HG03066 (cell line): Measurements from ENCODE around the gene HELQ.
"Not testable (repeated sequence)": the region's sequence is repeated elsewhere in the genome, so short reads cannot be mapped to it uniquely, and the experiment has no call there.

Source experiments
- ATAC-seq: cut with Tn5 transposase; IDR thresholded peaks from one replicate; pipeline ENCODE4 v1.9.1; 2021; ENCODE audit warnings: low read depth; ENCODE audit not compliant: unreplicated experiment

Gene HELQ

DNA sequence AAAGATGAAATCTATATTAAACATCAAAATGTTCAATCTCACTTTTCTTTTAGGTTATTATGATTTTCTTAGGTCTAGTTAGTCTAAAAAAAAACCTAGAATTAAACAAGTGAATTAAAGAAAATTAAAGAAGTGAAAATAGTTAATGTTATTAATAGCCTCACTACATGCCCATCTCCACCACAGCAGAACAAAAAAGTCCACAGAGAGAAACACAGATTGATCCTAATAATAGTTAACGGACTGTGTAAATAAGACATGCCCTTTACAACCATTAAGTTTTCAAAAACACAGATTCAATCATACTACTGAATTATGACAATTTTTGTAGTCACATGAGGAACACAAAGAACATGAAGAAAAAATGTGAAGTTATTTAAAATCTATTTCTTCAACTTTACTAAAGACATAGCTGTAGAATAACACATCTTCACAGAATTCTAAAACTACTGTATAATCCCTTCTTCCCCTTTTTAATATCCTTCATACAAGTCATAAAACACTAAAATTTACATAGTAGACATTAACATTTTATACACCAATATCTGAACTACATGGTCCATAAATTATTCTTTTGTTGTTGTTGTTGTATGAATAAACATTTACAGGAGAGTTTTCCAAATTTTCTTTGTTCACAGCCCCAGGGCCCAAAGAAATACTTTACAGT, 15.3 kb downstream of the HELQ start:
- ATAC-seq = no peak

DNA sequence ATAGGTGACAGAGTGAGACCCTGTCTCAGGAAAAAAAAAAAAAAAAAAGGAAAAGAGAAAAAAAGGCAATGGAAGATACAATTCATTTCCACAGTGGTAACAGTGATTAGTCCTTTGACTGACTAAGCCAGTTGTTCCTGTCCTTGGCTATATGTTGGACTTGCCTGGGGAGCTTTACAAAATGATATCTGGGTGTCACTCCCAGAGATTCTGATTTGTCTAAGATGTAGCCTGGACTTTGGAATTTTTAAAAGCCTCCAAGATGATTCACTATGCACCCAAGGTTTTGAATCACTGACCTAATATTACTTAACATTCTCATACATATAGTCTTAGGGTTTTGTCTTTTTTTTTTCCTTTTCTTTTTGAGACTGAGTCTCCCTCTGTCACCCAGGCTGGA, 16.9 kb downstream of the HELQ start:
- no peak for ATAC-seq

DNA sequence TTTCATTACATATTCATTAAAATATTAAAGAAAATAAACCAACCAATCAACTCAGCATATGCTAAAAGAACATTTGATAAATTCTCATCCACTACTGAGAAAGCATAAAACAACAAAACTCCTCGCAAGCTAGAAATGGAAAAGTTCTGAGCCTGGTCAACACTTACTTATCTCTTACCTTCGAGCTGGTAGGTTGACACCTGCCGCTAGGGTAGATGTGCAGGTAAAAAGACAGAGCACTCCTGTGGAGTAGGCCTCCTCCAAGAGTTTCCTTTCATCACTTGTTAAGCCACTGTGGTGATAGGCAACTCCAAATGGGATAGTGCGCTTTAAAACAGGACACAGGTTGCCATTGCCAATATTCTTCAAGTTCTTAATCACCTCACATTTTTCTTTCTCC, 18.9 kb downstream of the HELQ start:
- ATAC-seq = no peak

DNA sequence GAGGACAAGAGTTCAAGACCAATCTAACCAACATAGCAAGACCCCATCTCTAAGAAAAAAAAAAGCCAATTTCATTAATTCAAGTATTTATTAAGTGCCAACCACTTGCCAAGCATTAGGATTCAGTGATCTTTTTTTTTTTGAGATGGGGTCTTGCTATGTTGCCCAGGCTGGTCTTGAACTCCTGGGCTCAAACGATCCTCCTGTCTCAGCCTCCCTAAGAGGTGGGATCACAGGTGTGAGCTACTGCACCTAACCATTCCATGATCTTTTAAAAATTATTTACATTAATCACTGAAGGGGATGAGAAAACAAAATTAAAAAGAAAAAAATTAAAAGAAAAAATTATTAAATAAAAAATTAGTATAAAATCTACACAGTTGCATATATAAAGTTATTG, 24.4 kb downstream of the HELQ start:
- ATAC-seq = no peak

- no peak for ATAC-seq
These were observed 37.4 kb downstream of the HELQ start for GRCh38 chr4:83418211-83418610.

GRCh38 chr4:83417566-83417965, 38.1 kb downstream of the HELQ start:
- no peak for ATAC-seq

DNA sequence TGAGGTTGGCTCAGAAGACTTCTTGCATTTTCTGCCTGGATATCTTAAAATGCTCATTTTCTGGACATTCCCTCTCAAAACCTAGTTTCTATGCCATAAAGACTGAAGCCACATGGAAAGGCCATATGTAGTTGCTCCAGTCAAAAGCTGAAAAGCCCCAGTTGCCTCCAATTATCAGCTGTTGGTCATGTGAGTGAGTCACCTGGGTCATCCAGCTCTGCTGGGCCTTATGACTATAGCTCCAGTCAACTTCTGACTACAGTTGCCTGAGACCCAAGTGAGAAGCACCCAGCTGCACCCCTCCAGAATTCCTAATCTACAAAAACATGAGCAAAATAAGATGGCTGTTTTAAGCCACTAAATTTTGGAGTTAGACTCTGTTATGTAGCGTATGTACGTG, 41.9 kb downstream of the HELQ start:
- no peak for ATAC-seq

- ATAC-seq = no peak
These were observed 46.7 kb downstream of the HELQ start for GRCh38 chr4:83408908-83409307.

GRCh38 chr4:83405844-83406816, 49.5 kb downstream of the HELQ start:
- ATAC-seq = no peak

DNA sequence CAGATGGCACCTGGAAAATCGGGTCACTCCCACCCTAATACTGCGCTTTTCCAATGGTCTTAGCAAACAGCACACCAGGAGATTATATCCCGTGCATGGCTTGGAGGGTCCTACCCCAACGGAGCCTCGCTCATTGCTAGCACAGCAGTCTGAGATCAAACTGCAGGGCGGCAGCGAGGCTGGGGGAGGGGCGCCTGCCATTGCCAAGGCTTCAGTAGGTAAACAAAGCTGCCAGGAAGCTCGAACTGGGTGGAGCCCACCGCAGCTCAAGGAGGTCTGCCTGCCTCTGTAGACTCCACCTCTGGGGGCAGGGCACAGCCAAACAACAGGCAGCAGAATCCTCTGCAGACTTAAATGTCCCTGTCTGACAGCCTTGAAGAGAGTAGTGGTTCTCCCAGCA, 57.5 kb downstream of the HELQ start:
- not testable (repeated sequence) for ATAC-seq

DNA sequence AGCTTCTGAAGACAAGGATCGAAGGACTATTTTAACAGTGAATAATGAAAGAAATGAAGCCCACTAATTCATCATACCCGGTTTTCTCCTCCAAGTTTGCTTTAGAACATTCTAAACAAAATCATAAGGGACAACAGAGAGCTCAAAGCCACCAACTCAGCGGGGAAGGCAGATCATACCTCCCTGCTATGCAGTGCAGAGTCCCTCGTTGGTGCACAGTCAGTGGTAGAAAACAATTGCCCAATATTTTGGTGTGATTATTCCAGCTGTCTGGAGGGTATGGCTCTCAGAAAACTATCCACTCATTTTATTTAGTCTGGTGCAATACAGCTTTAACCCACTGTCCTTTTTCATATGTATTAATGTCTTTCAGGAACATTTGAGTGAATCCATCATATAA, 61.7 kb downstream of the HELQ start:
- ATAC-seq = no peak

DNA sequence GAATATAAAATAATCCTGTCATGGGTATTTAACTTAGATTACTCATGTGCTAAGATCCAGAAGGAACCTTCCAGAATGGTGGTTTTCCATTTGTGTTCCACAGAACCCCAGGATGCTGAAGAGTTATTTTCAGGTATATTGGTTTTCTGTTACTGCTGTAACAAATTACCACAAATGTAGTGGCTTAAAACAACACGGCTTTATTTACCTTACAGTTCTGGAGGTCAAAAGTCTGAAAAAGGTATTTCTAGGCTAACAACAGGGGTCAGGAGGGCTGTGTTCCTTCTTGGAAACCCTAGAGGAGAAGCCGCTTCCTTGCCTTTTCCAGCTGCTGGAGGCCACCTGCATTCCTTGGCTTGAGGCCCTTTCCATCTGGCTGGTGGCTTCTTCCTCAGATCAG, 63.1 kb downstream of the HELQ start:
- ATAC-seq = no peak

GRCh38 chr4:83390944-83391343, 64.7 kb downstream of the HELQ start:
- no peak for ATAC-seq

GRCh38 chr4:83389756-83390505, 65.7 kb downstream of the HELQ start:
- ATAC-seq = no peak

DNA sequence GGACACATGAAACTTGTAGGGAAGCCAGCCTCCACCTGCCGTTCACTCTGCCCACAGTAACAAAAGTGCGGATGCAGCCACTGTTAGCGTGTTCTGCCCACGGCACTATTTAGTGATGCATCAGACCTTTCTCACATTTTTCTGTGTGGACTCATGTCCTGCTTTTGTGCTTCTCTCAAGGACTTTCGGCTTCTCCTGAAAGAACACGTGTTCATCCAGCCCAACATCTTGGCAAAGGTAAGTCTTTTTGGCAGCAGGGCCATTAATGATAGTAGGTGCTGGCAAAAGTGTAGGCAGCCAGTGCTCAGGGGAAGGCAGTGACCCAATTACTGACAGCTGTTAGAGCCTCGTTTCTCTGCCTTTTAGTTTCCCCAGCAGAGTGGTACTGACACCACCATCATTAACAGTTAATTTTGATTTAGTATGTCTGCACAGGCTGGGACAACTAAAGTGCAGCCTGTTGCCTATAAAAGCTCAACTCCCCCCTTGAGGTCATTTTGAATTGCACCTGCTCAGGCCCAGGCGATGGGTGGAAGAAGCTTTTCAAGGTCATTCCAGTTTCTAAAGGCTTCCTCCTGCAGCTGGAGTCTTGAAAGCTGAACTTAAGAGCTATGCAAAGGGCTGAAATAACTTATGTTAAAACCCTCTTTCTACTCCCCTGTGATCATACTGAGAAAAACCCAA, 66.4 kb downstream of the HELQ start:
- ATAC-seq = no peak

DNA sequence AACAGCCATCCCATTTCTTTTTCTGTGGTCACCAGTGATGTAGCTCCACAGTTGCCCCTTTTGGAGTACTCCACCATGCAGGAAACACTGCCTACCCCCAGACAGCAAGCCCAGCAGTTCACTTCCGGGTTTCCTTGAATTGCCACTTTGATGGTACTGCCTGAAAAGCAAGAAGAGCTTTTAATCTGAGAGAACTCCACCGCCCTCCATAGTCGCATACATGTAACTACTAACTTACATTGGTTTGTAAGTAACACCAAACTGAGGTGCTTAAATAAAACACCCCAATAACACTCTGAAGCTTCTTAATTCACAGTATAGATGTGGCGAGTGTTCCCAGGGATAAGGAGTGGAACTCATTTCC, 67.3 kb downstream of the HELQ start:
- no peak for ATAC-seq

- ATAC-seq = no peak
These were observed 67.9 kb downstream of the HELQ start for GRCh38 chr4:83387476-83388312.

DNA sequence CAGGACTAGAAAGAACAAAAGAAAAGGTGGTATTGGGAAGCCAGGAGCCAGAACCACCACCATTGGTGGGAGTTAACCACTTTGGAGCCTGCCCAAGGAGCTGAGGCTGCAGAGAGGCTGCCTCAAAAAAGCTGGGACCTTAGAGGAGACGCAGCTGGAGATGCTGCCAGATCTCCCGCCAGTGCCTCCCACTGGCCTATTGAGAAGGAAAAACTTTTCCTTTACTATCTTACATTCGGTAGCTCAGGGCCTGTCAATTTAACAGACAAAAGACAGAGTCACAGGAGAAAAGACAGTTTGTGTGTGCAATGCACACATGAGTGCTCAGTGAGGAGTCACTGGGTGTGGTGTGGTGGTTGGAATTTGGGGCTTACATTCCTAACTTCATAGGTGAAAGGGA, 68.6 kb downstream of the HELQ start:
- ATAC-seq = no peak

GRCh38 chr4:83382850-83383249, 72.8 kb downstream of the HELQ start:
- no peak for ATAC-seq

- no peak for ATAC-seq
These were observed 74.5 kb downstream of the HELQ start for GRCh38 chr4:83381173-83381572.
